Neuronal stem cell (in vitro differentiated cells): ENCODE data around the gene HOXA7.

Source experiments
- DNase-seq: peaks from one replicate; pipeline ENCODE4 v3.0.0-alpha.2; 2013; ENCODE audit warnings: low spot score
- H2AFZ ChIP-seq: one replicate; pipeline ENCODE4 v1.6.1; 2013; ENCODE audit warnings: mild to moderate bottlenecking, low read length, inconsistent platforms
- H2AK5ac ChIP-seq: 2 replicates; pipeline ENCODE4 v1.6.1; 2013; ENCODE audit warnings: low read depth, mild to moderate bottlenecking, inconsistent platforms, low read length, moderate library complexity, mixed read lengths
- H2BK120ac ChIP-seq: 2 replicates; pipeline ENCODE4 v1.6.1; 2013; ENCODE audit warnings: low read depth, mild to moderate bottlenecking, inconsistent platforms, low read length, moderate library complexity, mixed read lengths
- H2BK12ac ChIP-seq: one replicate; pipeline ENCODE4 v1.6.1; 2013; ENCODE audit warnings: low read length, inconsistent platforms
- H2BK15ac ChIP-seq: 2 replicates; pipeline ENCODE4 v1.6.1; 2013; ENCODE audit warnings: mild to moderate bottlenecking, low read length, inconsistent platforms, mixed read lengths
- H2BK5ac ChIP-seq: one replicate; pipeline ENCODE4 v1.6.1; 2013; ENCODE audit warnings: inconsistent platforms, mild to moderate bottlenecking, low read length, moderate library complexity
- H3K14ac ChIP-seq: one replicate; pipeline ENCODE4 v1.6.1; 2013; ENCODE audit warnings: low read length, inconsistent platforms
- H3K18ac ChIP-seq: 2 replicates; pipeline ENCODE4 v1.6.1; 2013; ENCODE audit warnings: low read length, inconsistent platforms
- H3K23ac ChIP-seq: 2 replicates; pipeline ENCODE4 v1.6.1; 2013; ENCODE audit warnings: low read depth, mild to moderate bottlenecking, mixed read lengths, low read length, inconsistent platforms; ENCODE audit not compliant: poor library complexity
- H3K27ac ChIP-seq: replicated peaks from 3 replicates; pipeline ENCODE4 v1.5.1; 2013; ENCODE audit warnings: low read length, inconsistent platforms
- H3K27me3 ChIP-seq, 3 experiments: 2 replicates each; pipeline ENCODE4 v1.6.1; 2013; ENCODE audit warnings: low read length in 3 of 3, mild to moderate bottlenecking in 2 of 3, inconsistent platforms in 1 of 3, low read depth in 1 of 3, mixed read lengths in 1 of 3, moderate library complexity in 1 of 3; ENCODE audit not compliant: control insufficient read depth in 3 of 3, insufficient read depth in 3 of 3
- H3K36me3 ChIP-seq, 2 donors: replicated peaks in 1 of 2; 2 replicates each; pipeline ENCODE4 v1.6.1; 2013; ENCODE audit warnings: low read length in 2 of 2; ENCODE audit not compliant: control insufficient read depth in 2 of 2, insufficient read depth in 2 of 2
- H3K4ac ChIP-seq: 2 replicates; pipeline ENCODE4 v1.6.1; 2013; ENCODE audit warnings: inconsistent platforms, mild to moderate bottlenecking, low read length, moderate library complexity
- H3K4me1 ChIP-seq, 2 donors: 1 replicate in 1 of 2; 2 replicates in 1 of 2; pipeline ENCODE4 v1.6.1; 2013; ENCODE audit warnings: low read length in 2 of 2, low read depth in 1 of 2; ENCODE audit not compliant: control insufficient read depth in 2 of 2, insufficient read depth in 1 of 2
- H3K4me2 ChIP-seq: one replicate; pipeline ENCODE4 v1.6.1; 2013; ENCODE audit warnings: mild to moderate bottlenecking, low read length, inconsistent platforms; ENCODE audit not compliant: insufficient read depth, poor library complexity, severe bottlenecking
- H3K4me3 ChIP-seq, 2 donors: 2 replicates each; pipeline ENCODE4 v1.5.1; 2013; ENCODE audit warnings: low read length in 2 of 2, mild to moderate bottlenecking in 2 of 2, inconsistent platforms in 1 of 2, moderate library complexity in 1 of 2
- H3K79me1 ChIP-seq: one replicate; pipeline ENCODE4 v1.6.1; 2013; ENCODE audit warnings: low read depth, mild to moderate bottlenecking, inconsistent platforms, low read length, moderate library complexity
- H3K9ac ChIP-seq: one replicate; pipeline ENCODE4 v1.6.1; 2013; ENCODE audit warnings: mild to moderate bottlenecking, low read depth, low read length, inconsistent platforms; ENCODE audit not compliant: poor library complexity
- H3K9me3 ChIP-seq, 2 donors: replicated peaks in 1 of 2; 2 replicates each; pipeline versions ENCODE3 to v1.6.1; 2013; ENCODE audit warnings: low read length in 2 of 2, mild to moderate bottlenecking in 2 of 2, inconsistent platforms in 1 of 2, low read depth in 1 of 2, mixed read lengths in 1 of 2, moderate library complexity in 1 of 2; ENCODE audit not compliant: control insufficient read depth in 2 of 2, insufficient read depth in 1 of 2
- H4K8ac ChIP-seq: one replicate; pipeline ENCODE4 v1.6.1; 2013; ENCODE audit warnings: low read depth, mild to moderate bottlenecking, inconsistent platforms, low read length, moderate library complexity
- H4K91ac ChIP-seq: one replicate; pipeline ENCODE4 v1.6.1; 2013; ENCODE audit warnings: low read length, low read depth, mild to moderate bottlenecking, inconsistent platforms; ENCODE audit not compliant: poor library complexity
- WGBS, 2 donors: extraction: QIAGEN DNeasy Blood & Tissue Kit; methylation state at CpG; one replicate each; pipeline ENCODE4 v1.1.7; 2013; ENCODE audit warnings: missing lambda C conversion rate in 2 of 2, mixed read lengths in 1 of 2; ENCODE audit not compliant: insufficient read length in 2 of 2, insufficient replicate concordance in 1 of 2; ENCODE audit errors: extremely low coverage in 2 of 2; 5-methylcytosine and 5-hydroxymethylcytosine counted together

Gene HOXA7

DNA sequence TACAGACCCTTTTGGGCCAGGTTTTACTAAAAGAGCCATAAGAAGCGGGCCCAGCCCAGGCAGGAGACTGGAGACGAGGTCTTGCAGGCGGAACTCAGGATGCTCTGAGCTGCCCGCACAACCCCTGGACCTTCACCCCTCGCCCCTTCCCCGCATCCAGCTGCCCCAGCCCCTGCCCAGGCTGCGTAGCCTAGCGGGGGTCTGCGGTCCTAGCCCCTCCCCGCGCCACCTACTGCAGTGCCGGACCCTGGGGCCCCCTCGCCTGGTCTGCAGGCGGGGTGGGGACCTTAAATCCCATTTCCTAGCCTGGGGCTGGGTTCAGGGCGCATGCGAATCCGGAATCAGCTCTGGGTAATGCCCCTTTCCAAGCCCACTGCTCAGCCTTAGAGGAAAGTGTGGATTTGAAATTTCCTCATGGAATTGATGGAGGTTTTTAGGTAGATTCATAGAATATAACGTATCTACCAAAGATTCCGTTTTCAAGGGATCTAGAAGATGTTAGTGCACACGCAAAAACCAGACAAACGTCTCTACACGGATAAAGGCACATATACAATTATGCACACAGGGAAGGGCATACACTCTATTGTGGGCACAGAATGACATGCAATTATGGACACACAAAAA is 3.5 kb downstream of the HOXA7 start:
- Histone ChIP-seq H2BK15ac (no peak overlapping the region), H2AFZ (peak overlapping the region; percentile 47), H2BK12ac (no peak overlapping the region), H3K4me3 (no peak overlapping the region), H3K27ac (no peak overlapping the region), H3K4ac (no peak overlapping the region), H2AK5ac (no peak overlapping the region), H3K9ac (no peak overlapping the region), H3K14ac (peak overlapping the region; percentile 65), H3K79me1 (no peaks in the 10 kb centered on the region), H3K23ac (peak overlapping the region; percentile 36), H3K4me2 (no peak overlapping the region), H4K8ac (no peak overlapping the region), H2BK5ac (no peak overlapping the region), H3K36me3 (no peaks in the 10 kb centered on the region), H3K4me1 (no peaks in the 10 kb centered on the region), H3K18ac (peak overlapping the region; percentile 22), H3K9me3 (peaks cover 10 to 43% of the 10 kb centered on the region in 2 donors), H4K91ac (no peak overlapping the region), H3K27me3 (peaks cover 84 to 99% (median 98%) of the 10 kb centered on the region in 3 experiments), H2BK120ac (no peak overlapping the region)
- WGBS, 2 donors: no CpG with 5 or more reads among the region's 22 CpGs
- DNase-seq: no peak

DNA sequence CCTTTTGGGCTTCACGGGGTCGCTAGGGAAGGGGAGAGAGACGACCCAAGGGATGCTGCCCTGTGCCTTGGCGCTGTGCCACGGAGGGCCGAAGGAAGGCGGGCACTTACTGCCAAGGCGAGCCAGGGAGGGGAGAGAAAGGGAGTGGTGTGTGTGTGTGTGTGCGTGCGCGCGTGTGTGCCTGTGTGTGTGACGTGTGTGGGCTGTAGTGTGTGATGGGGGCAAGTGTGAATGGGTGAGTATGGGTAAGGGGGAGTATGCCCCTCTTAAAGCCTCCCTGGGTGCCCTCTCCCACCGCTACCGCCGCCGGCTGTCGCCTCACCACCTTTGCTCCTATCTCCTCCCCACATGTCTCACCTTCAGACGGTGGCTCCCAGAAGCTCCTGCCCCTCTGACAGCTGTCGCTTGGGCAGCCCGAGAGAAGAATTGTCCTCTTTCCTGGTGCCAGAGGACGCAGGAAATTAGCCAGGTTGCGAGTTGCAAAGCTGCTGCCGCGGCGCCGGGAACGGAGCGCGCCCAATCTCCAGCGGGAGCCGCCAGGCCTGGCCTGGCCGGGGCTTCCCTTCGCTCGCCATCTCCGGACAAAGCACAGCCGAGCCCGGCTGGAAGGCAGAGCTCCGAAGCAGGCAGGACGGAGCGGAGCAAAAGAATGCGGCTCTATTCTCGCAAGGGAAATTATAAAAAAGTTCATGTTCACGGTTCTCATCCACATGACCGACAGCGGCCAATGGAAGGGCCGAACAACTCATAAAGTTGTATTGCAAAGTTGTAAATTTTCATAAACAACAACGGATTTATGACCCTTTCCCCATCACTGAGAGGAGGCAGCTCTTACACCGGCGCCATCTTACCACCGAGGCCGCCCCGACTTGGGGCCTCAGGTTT is 4.3 kb downstream of the HOXA7 start, which contains the start of gene HOXA3:
TSS of gene HOXA3 (minus strand) at position 653 of the 885 bp plus-strand sequence. CDS start 41,943 bp downstream, outside the sequence.
- peaks cover 4 to 39% of the 10 kb centered on the region in 2 donors for H3K9me3 ChIP-seq
- H3K4me3 ChIP-seq: peak within 1 kb of the TSS in 1 of 2 donors; percentile 34
- peak within 1 kb of the TSS; percentile 86 for H2AFZ ChIP-seq
- peaks cover 84 to 99% (median 98%) of the 10 kb centered on the region in 3 experiments for H3K27me3 ChIP-seq
- H2BK12ac ChIP-seq: no peak within 1 kb of the TSS
- no peaks in the 10 kb centered on the region for H3K4me1 ChIP-seq
- H3K9ac ChIP-seq: no peak within 1 kb of the TSS
- no peak within 1 kb of the TSS for H2AK5ac ChIP-seq
- no peaks in the 10 kb centered on the region for H3K79me1 ChIP-seq
- H3K4me2 ChIP-seq: no peak within 1 kb of the TSS
- no peak within 1 kb of the TSS for H4K91ac ChIP-seq
- H3K18ac ChIP-seq: peak within 1 kb of the TSS; percentile 22
- no CpG with 5 or more reads among the region's 53 CpGs for WGBS, 2 donors
- H3K4ac ChIP-seq: no peak within 1 kb of the TSS
- H3K27ac ChIP-seq: no peak within 1 kb of the TSS
- no peak within 1 kb of the TSS for H2BK120ac ChIP-seq
- H2BK5ac ChIP-seq: no peak within 1 kb of the TSS
- no peaks in the 10 kb centered on the region for H3K36me3 ChIP-seq
- DNase-seq: no peak
- H2BK15ac ChIP-seq: no peak within 1 kb of the TSS
- H3K23ac ChIP-seq: peak within 1 kb of the TSS; percentile 36
- no peak within 1 kb of the TSS for H4K8ac ChIP-seq
- H3K14ac ChIP-seq: peak within 1 kb of the TSS; percentile 65

- 100% methylated on average over 1 of the region's 27 CpGs; no CpG with 5 or more reads in 1 of the 2 donors for WGBS, 2 donors
- H2BK120ac ChIP-seq: no peak overlapping the region
- H3K79me1 ChIP-seq: no peaks in the 10 kb centered on the region
- no peak for DNase-seq
- H2AK5ac ChIP-seq: no peak overlapping the region
- no peak overlapping the region for H4K8ac ChIP-seq
- no peak overlapping the region for H2BK15ac ChIP-seq
- H3K9ac ChIP-seq: peak overlapping the region; percentile 17
- peak overlapping the region; percentile 44 for H3K18ac ChIP-seq
- peaks cover 82 to 99% (median 99%) of the 10 kb centered on the region in 3 experiments for H3K27me3 ChIP-seq
- H3K36me3 ChIP-seq: no peaks in the 10 kb centered on the region
- no peak overlapping the region for H3K27ac ChIP-seq
- peak overlapping the region; percentile 37 for H3K23ac ChIP-seq
- no peak overlapping the region for H3K4ac ChIP-seq
- H2BK12ac ChIP-seq: no peak overlapping the region
- H2BK5ac ChIP-seq: no peak overlapping the region
- H3K9me3 ChIP-seq: peaks cover 3 to 42% of the 10 kb centered on the region in 2 donors
- peak overlapping the region; percentile 49 for H3K4me2 ChIP-seq
- peak overlapping the region; percentile 34 to 36 for H3K4me3 ChIP-seq
- peak overlapping the region; percentile 86 for H2AFZ ChIP-seq
- H3K14ac ChIP-seq: no peak overlapping the region
- H4K91ac ChIP-seq: no peak overlapping the region
- H3K4me1 ChIP-seq: no peaks in the 10 kb centered on the region
These were observed 5.0 kb downstream of the HOXA7 start for GRCh38 chr7:27151341-27151930.
